Stimulated activated naive CD4-positive, alpha-beta T cell (primary cell): ENCODE results near the gene SH3TC2.
"Not testable (repeated sequence)": the region's sequence is repeated elsewhere in the genome, so short reads cannot be mapped to it uniquely, and the experiment has no call there.

ENCODE experiments used
- DNase-seq, 6 experiments: peaks; one replicate each; lab custom pipeline; 2025; lab: John Stamatoyannopoulos, UW

SH3TC2 gene

DNA sequence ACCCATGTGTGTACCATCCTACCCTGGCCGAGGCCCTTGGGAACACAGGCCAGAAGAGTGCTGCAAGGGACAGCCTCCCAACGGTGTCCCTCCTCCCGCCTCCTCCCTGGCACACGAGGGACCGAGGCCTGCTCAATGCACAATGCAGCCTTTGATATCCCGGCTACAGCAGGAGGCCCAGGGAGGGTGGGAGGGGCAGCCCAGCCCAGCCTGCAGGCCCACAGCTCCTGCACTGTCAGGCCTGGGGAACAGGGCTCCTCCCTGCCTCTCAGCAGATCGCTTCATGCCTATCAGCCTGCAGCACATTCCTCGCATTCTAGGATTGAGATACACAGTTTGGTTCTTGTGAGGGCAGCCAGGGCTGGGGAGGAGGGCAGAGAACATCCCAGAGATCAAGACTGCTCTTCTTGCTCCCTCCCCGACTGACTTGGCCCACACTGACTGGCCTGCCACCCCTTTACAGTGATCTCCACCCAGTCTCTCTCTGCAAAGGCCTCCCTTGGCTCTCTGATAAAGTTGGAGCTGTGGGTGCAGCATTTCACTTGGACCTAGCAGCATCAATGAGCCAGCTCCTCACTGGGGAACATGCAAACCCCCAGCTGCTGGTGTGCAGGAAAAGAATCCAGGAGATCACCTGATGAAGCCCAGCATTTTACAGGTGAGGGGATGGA, at the start of gene SH3TC2:
Gene SH3TC2, minus strand, starts transcription at position 46 of the 671 bp plus-strand sequence. Its CDS starts 40 bp downstream, at position 6.
- DNase-seq, result no peak

DNA sequence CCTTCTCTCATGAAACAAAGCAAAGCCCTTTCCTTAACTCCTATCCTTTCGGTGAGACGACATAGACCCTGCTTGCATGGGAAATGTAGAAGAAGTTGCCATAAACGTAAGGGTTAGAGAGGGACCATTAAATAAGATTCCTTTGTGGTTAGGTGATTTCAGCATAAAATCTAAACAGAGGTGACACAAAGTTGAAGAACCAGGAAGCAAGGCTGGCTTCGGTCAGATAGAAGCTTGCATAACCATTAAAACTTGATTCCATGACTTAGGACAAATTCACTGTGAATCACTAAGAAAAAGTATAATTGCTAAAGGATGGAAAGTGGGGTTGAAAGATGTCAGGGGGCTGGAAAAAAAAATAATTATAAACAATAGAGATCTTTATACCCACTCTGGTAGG, 47.5 kb upstream of the SH3TC2 start:
- no peak for DNase-seq

DNA sequence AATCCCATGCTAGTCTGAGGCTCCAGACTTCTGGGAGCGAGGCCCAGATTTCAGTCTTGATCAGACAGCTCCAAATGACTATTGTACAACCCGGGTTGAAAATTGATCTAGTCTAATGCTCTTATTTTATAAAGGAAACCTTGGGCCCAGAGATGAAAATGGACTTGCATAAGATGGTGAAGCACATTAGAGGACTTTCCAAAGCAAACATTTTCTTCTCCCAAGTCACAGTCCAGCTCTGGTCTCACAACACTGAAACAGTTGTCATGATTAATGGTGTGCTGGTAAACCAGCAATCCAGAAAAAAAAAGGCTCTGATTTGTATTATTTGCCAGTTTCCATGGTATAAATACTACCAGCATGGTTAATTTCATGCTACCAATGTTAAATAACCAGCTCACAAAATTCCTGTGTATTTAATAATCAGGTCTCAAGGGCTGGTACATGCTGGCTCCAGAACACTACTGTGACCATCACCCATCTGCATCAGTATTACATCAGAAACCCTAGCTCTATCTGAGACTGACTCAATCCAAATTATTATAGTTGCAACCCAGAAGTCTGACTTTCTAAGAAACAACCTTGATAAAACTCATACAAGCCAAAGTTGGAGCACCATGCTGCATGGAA, 45.9 kb upstream of the SH3TC2 start:
- DNase-seq, result no peak

DNA sequence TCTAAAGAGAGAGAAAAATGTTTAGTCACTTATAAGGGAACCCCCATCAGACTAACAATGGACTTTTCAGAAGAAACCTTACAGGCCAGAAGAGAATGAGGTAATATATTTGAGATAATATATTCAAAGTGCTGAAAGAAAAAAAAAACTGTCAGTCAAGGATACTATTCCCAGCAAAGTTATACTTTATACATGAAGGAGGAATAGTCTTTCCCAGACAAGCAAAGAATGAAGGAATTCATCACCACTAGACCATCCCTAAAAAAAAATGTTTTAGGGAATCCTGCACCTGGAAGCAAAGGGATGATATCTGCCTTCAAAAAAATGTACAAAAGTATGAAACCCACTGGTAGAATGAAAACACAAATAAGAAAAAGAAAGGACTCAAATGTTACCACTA, 37.5 kb upstream of the SH3TC2 start:
- no peak for DNase-seq

DNA sequence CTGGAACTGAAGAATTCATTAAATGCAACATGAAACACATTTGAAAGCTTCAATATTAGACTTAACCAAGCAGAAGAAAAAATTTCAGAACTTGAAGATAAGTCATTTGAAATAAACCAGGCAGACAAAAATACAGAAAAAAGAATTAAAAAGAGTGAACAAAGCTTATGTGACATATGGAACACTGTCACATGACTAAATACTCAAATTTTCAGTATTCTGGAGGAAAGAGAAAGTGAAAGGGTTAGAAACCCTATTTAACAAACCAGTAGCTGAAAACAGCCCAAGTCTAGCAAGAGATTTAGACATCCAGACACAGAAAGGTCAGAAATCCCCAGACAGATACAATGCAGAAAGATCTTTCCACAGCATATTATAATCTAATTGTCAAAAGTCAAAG, 37.1 kb upstream of the SH3TC2 start:
- DNase-seq, result no peak

DNA sequence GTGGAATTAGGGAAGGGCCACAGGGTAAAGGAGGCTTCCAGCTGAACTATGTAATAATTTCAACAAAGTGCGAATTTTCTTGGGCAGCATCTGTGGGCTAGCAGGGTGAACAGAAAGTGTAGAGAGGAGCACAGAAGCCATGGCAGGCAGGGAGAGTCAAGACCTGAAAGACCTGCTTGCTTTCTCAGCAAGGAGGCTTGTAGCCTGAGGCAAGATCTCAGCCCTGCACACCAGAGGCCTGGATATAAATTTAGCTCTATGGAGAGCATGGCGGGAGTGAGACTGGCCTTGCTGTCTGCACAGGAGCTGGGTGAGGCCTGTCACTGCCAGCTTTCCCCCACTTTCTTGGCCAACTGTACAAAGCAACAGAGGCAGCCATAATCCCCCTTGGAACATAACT, 32.1 kb upstream of the SH3TC2 start:
- no peak for DNase-seq

DNA sequence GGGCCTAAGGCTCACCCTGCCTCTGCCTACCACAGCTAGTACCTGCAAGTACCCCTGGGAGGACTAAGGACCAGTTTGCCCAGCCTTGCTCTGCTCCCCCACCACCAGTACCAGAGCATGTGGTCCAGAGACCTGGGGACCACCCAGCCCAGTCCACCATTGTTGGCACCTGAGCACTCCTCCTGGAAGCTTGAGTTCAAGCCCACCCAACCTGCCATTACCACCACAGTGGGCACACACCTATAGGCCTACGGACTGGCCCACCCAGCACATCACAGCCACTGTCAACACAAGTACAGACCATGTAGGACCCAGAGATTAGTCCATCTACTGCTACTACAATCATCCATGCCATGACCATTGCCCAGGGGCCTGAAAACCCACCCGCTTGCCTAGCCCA, 30.8 kb upstream of the SH3TC2 start:
- no peak for DNase-seq

DNA sequence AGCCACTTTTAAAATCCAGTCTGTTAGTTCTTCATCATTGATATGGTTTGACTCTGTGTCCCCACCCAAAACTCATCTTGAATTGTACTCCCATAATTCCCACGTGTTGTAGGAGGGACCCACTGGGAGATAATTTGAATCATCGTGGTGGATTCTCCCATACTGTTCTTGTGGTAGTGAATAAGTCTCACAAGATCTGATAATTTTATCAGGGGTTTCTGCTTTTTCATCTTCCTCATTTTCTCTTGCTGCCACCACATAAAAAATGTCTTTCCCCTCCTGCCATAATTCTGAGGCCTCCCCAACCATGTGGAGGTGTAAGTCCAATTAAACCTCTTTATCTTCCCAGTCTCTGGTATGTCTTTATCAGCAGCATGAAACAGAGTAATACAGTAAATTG, 26.9 kb upstream of the SH3TC2 start:
- no peak for DNase-seq

DNA sequence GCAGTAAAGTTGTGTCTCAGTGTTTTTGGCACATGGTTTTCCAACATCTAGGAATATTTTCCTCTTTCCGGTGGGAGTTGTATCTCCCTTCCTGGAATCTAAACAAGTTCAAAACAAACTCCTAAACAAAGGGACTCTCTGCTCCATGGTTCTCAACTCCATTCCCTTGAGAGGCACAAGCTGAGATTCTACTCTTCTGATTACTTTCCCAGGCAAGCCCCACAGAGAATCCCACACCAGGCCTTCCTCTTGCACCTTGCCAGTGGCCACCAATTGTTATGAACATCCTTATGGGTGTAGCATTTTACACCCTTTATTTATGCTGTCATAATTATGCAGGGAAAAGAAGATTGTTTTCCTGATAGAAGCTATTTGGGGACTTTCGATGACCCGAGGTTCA, 25.8 kb upstream of the SH3TC2 start:
- no peak for DNase-seq

DNA sequence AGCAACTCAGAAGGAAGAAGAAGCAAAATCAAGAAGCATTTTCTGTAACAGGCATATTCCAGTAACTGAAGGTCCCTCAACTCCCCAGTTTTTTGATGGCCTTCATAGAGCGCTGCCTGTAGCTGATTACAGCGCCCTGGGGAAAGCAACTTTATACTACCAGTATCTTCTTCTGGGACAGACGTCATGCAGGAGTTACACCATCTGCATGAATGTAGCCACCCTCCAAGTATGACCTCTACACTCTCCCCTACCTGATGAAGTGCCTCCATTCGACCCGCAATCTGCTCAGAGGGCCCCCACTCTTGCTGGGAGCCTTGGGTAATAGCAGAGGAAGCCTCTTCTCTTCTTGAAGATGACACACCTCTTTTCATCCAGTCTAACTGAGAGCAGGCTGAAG, 21.0 kb upstream of the SH3TC2 start:
- DNase-seq, result no peak

DNA sequence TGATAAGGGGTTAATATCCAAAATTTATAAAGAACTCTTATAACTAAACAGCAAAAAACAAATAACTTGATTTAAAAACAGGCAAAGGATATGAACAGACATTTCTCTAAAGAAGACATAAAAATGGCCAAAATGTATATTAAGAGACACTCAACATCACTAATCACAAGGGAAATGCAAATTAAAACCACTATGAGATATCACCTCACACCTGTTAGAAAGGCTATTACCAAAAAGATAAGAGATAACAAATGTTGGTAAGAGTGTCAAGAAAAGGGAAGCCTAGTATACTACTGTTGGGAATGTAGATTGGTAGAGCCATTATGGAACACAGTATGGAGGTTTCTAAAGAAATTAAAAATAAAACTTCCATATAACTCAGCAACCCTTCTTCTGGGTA, 19.4 kb upstream of the SH3TC2 start:
- no peak for DNase-seq

DNA sequence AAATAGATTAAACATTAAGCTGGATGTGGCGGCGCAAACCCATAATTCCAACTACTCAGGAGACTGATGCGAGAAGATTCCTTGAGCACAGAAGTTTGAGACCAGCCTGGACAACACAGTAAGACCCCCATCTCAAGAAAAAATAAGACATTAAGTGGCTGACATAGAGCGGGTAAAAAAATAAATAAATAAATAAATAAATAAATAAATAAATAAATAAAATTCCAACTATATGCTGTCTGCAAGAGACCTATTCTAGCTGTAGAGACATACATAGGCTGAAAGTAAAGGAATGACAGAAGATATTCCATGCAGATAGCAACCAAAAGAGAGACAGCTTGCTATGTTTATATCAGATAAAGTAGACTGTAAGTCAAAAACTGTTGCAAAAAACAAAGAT, 17.4 kb upstream of the SH3TC2 start:
- no peak for DNase-seq

DNA sequence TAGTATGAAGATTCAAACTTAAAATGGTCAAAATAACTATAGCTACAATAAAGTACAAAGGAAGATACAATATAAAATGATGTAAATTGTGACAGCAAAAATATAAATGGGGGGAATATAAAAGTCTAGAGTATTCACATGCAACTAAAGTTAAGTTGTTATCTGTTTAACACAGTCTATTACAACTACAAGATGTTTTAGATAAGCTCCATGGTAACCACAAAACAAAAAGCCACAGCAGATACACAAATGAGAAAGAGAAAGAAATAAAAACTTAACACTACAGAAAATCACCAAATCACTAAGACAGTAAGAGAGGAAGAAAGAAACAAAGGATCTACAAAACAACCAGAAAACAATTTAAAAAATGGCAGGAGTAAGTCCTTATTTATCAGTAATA, 17.0 kb upstream of the SH3TC2 start:
- DNase-seq, result no peak

DNA sequence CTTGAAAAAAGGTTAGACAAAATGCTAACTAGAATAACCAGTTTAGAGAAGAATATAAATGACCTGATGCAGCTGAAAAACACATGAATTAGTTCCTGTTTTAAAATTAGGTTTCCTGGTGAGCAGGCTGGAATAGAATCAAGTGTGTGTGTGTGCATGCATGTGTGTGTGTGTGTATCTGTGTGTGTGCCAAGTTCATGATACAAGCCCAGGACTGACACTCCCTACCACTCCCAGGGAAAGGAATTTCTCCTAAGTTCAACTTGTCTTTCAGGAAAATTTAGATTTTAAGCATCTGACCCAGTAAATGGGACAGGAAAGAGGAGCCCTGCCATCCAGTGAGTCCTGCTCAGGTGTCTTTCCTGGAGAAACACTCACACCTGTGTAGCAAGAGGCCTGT, 11.2 kb upstream of the SH3TC2 start:
- not testable (repeated sequence) for DNase-seq

DNA sequence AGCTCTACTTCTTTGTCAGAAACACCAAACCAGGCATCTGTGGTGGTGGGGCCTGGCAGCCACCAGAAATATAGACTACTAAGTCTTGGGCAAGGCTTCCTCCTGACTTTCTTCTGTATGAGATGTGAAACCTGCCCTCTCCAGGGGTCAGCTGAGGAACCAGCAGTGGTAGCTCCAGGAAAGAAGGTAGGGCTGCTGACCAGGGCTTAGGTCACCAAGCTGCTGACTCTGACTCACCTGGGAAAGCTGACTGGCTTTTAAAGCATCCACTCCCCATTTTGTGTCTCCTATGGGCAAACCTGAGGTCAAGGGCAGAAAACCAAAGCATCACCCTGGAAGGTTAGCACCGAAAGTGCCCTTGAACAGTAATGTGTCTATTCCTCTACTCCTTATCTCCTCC, 10.4 kb upstream of the SH3TC2 start:
- DNase-seq, result no peak

DNA sequence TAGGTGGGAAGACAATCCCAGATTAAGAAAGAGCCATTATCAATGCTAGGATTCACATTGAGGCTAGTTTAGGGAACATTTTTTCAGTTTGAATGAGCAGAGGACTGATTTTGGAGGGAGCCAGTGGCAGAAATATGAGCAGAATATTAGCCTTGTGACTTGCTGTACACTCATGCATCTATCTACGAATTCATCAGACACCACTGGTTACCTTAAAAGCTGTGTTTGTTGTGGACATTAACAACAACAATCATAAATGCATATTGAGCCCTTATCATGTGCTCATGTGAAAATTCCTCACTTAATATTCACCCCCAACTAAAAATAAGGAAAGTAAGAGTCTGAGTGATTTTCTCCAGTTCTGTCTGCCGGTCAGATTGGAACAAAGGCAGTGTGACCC, 9.9 kb upstream of the SH3TC2 start:
- DNase-seq, result no peak

DNA sequence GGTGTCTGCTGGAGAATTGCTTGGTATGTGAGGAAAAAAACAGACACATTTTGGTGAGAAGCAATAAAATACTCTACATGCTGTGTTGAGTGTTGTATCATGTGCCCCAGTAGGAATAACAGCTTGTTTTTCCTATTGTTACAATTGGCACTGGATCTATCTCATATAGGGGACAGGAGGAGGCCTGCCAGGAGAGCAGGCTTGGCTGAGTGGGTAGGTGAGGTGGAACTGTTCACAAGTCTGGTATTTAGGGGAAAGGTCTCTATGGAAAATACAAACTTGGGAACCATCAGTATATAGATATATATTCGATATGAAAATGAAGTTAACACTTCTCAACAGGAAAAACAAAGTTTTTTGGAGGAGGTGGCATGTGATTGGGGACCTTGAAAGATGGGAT, 9.5 kb upstream of the SH3TC2 start:
- no peak for DNase-seq

DNA sequence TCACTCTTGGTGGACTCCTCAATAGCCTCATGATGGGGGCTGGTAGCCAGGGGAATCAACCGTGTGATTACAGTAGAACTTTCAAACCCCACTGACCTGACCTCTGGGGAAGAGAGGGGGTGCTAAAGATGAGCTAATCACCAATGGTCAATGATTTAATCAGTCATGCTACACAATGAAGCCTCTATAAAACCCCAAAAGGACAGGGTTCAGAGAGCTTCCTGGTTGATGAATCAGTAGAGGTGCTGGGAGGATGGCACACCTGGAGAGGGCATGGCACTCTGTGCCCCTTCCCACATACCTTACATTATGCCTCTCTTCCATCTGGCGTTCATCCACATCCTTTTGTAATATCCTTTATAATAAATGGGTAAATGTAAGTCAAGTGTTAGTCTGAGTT, 8.9 kb upstream of the SH3TC2 start:
- DNase-seq, result no peak

DNA sequence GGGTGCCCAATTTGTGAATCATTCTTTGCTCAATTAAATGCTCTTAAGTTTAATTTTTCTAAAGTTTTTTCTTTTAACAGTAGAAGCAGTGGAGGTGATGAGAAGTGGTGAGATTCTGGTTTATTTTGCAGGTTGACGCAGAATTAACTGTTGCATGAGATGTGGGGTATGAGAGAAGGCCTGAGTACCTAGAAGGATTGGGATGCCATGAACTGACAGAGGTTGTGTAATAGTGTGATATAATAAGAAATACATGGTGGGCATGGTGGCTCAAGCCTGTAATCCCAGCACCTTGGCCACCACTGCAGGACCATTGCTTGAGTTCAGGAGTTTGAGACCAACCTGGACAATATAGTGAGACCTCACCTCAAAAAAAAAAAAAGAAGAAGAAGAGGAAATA, 8.4 kb upstream of the SH3TC2 start:
- no peak for DNase-seq

DNA sequence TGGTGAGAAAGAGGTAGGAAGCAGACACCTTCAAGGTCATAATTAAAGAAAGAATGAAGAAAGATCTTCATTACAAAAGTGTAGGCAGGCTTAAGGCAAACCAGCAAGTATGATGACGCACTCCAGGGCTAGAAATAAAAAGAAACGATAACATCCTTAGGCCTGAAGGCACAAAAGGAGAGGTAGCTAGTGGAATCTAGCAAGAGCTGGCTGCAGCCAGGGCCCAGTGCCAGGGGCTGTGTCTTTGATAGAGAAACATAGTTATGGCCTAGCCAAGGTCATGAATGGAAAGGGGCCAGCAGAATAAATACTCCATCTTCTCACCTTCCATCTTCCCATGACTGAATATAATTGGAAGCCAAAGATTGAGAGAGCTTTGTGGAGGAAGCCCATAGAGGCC, 6.8 kb upstream of the SH3TC2 start:
- no peak for DNase-seq

DNA sequence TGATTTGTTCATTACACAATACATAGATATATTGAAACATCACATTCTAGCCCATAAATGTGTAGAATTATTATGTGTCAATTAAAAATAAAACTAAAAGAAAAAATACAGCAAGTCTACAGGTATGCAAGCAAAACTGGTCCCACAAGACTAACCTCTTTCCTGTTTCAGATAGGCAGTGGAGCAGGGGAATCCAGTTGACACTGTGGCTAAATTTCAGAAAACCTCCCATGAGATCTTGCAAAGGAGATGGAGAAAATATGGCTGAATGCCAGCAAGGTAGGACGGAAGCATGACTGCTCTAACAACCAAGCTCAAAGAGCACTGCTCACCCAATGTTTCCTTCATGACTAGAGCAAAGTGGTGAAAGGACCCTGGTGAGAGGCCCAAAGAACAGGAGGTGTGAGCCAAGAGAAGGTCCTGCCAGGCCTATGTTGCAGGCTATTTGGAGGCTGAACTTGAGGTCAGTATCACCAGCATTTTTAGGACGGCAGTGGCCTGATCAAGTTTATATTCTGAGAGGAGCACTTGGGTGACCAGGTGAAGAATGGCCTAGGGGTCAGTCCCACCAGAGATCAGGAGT, 1.1 kb upstream of the SH3TC2 start:
- DNase-seq, result no peak

DNA sequence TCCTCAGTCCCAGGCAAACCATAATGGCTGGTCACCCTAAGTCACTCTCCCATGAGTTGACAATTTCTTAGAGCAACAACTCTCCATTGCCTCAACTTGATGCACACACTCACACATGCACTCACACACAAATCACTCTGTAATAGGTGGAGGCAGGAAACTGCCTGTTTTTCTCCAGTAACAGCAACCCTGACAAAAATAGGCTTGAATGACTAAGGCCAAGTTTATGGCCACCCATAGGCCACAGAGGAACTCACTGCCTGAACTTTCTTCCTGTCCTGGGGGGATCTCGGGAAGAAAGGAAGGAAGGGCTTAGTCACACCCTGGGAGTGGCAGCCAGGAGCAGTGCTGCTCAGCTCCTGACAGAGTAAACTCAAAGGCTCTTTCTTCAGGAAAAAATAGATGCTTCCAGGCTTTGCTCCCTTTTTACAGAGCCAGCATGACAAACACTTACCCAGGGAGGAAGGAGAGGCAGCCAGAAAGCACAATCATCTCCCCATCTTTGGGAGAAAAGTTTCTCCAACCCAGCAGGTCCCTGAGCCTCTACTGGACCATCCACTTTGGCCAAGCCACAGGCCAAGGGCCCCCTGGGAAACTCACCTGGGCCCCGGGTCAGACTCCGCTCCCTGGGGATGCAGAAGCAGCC, 368 bp downstream of the SH3TC2 start:
- no peak for DNase-seq

DNA sequence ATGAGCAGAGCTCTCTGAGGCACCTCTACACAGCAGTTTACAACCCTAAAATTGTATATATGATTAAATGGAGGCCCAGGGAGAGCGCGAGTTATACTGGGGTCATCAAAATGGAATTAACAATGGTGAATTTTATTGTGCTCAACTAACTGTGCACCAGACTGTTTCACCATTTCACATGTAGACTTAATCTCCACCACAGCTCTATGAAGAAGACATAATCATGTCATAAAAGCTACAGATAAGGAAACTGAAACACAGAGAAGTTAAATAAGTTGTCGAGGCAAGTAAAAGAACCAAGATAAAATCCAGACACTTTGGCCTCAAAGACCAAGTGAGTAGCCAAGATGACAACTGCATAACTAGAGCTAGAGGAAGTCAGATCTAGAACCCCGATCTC, 1.5 kb downstream of the SH3TC2 start:
- no peak for DNase-seq
